ENCODE results near the gene SIMC1.
"Not testable (repeated sequence)": the region's sequence is repeated elsewhere in the genome, so short reads cannot be mapped to it uniquely, and the experiment has no call there.

GRCh38 chr5:176222006-176222405 is 16.2 kb upstream of the SIMC1 start:
- TF ChIP-seq POLR2A (IDR thresholded peaks at IDR 0.05; ENCODE audit: low read length); GATA1 (IDR thresholded peaks at IDR 0.05; ENCODE audit: low read depth, low read length): not testable (repeated sequence)
